Stimulated activated naive CD4-positive, alpha-beta T cell (primary cell): Measurements from ENCODE around the gene STK32B.
A peak's percentile ranks its signal among the peaks of the same experiment; 100 is the strongest.
"Not testable (repeated sequence)": the region's sequence is repeated elsewhere in the genome, so short reads cannot be mapped to it uniquely, and the experiment has no call there.

Experiments used
- DNase-seq, 6 experiments: peaks; one replicate each; lab custom pipeline; 2025; lab: John Stamatoyannopoulos, UW

Gene STK32B

GRCh38 chr4:5209862-5210261 is 158.6 kb downstream of the STK32B start:
- DNase-seq, result no peak

GRCh38 chr4:5211282-5211839 is 160.1 kb downstream of the STK32B start:
- DNase-seq, result no peak

GRCh38 chr4:5212255-5213013 is 161.2 kb downstream of the STK32B start:
- no peak for DNase-seq

- no peak for DNase-seq
These were observed 161.9 kb downstream of the STK32B start for GRCh38 chr4:5213087-5213595.

GRCh38 chr4:5215321-5215720 is 164.0 kb downstream of the STK32B start:
- no peak for DNase-seq

GRCh38 chr4:5217421-5217820 is 166.1 kb downstream of the STK32B start:
- no peak for DNase-seq

- no peak for DNase-seq
These were observed 167.2 kb downstream of the STK32B start for GRCh38 chr4:5218376-5219069.

- no peak for DNase-seq
These were observed 168.7 kb downstream of the STK32B start for GRCh38 chr4:5220028-5220427.

- DNase-seq, result no peak
These were observed 170.8 kb downstream of the STK32B start for GRCh38 chr4:5222047-5222446.

- DNase-seq, result no peak
These were observed 171.7 kb downstream of the STK32B start for GRCh38 chr4:5222951-5223350.

GRCh38 chr4:5224340-5224739 is 173.1 kb downstream of the STK32B start:
- no peak for DNase-seq

- no peak for DNase-seq
These were observed 181.3 kb downstream of the STK32B start for GRCh38 chr4:5232549-5232948.

GRCh38 chr4:5237086-5237660 is 185.9 kb downstream of the STK32B start:
- no peak for DNase-seq

- DNase-seq, result no peak
These were observed 186.9 kb downstream of the STK32B start for GRCh38 chr4:5238173-5238572.

GRCh38 chr4:5247061-5247460 is 195.8 kb downstream of the STK32B start:
- peak in 5 of 6 experiments; percentile 6 to 51 (median 16) for DNase-seq

GRCh38 chr4:5247735-5248134 is 196.5 kb downstream of the STK32B start:
- no peak for DNase-seq

GRCh38 chr4:5249727-5250126 is 198.4 kb downstream of the STK32B start:
- no peak for DNase-seq

- DNase-seq, result not testable (repeated sequence)
These were observed 199.3 kb downstream of the STK32B start for GRCh38 chr4:5250536-5250935.

- DNase-seq, result no peak
These were observed 205.1 kb downstream of the STK32B start for GRCh38 chr4:5256421-5256820.

- DNase-seq, result no peak
These were observed 205.8 kb downstream of the STK32B start for GRCh38 chr4:5257086-5257485.

- no peak for DNase-seq
These were observed 208.2 kb downstream of the STK32B start for GRCh38 chr4:5259471-5259870.

- no peak for DNase-seq
These were observed 208.8 kb downstream of the STK32B start for GRCh38 chr4:5260121-5260520.

- no peak for DNase-seq
These were observed 210.6 kb downstream of the STK32B start for GRCh38 chr4:5261866-5262265.
